ENCODE data around the gene HAGH.

GRCh38 chr16:1758923-1759322 is 67.7 kb downstream of the HAGH start:
- TF ChIP-seq CTCF (IDR thresholded peaks at IDR 0.05; ENCODE audit: poor library complexity, severe bottlenecking) (no peak), EP300 (conservative IDR thresholded peaks at IDR 0.05; ENCODE audit: poor library complexity, severe bottlenecking) (no peak), TAF1 (IDR thresholded peaks at IDR 0.05; ENCODE audit: low read depth) (no peak), EZH2 (IDR thresholded peaks at IDR 0.05; ENCODE audit: borderline replicate concordance, insufficient read depth, low read length, poor library complexity, severe bottlenecking) (no peak), POLR2AphosphoS5 (IDR thresholded peaks at IDR 0.05) (no peak), SMC3 (conservative IDR thresholded peaks at IDR 0.05; ENCODE audit: poor library complexity) (no peak), RAD21 (conservative IDR thresholded peaks at IDR 0.05) (no peak), REST (IDR thresholded peaks at IDR 0.05; ENCODE audit: borderline replicate concordance) (no peak)

Measured in neural cell (in vitro differentiated cells).